GM21381 (cell line): Measurements from ENCODE around the gene WDR35.

Experiments used
- ATAC-seq: cut with Tn5 transposase; IDR thresholded peaks from one replicate; pipeline ENCODE4 v1.9.1; 2021; ENCODE audit warnings: mild to moderate bottlenecking, moderate library complexity; ENCODE audit not compliant: unreplicated experiment

Gene WDR35

DNA sequence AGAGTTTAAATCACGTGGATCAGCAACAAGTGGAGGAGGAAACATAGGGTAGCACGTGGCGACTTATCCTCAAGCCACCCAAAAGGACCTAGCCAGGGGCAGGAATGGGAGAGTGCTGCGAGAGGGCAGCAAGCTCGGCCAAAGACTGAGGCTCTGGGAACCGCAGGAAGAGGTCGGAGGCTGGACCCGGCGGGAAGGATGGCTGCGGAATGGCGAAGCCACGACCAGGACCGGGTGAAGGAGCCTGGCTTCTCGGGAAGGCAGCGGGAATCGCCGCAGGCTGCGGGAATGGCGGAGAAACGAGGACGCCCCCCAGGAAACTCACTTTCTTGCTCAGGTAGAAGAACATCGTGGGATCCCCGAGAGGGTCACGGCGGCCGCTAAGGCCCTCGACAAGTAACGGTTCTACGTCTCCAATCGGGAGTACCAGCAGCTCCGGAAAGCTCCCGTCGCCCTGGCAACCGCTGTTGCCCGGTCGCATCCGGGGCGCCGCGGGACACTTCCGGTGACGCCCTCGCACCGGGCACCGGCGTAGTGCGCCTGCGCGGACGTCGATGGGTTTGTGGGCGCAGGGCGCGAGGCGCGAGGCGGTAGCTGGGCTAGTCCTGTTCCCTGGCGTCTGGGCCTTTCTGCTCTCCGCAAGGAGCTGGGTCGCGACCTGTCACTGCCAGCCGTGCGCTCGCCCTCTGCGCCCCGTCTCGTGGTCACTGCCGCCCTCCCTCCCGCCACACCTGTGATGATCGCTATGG lies at the start of gene WDR35:
WDR35 (minus strand) TSS at position 439 of the 749 bp plus-strand sequence; CDS start at position 349, 90 bp downstream.
- peak; percentile 92 for ATAC-seq

DNA sequence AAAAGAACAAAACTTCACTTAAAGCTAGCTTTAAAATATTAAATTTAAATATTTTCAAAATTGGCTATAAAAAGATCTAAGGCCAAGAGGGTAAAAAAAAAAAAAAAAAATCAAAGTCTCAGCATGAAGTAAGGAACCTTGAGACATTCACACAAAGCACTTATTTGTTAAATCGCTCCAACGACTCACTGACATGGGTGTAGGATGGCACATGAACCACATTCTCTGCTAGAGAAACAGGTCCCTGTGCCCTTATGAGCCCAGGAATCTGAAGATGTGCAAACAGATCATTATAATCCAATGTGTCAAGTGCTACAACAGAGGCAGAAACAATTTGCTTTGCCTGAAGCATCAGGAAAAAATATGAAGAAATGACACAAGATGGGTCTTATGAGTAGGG lies 47.8 kb upstream of the WDR35 start:
- no peak for ATAC-seq

DNA sequence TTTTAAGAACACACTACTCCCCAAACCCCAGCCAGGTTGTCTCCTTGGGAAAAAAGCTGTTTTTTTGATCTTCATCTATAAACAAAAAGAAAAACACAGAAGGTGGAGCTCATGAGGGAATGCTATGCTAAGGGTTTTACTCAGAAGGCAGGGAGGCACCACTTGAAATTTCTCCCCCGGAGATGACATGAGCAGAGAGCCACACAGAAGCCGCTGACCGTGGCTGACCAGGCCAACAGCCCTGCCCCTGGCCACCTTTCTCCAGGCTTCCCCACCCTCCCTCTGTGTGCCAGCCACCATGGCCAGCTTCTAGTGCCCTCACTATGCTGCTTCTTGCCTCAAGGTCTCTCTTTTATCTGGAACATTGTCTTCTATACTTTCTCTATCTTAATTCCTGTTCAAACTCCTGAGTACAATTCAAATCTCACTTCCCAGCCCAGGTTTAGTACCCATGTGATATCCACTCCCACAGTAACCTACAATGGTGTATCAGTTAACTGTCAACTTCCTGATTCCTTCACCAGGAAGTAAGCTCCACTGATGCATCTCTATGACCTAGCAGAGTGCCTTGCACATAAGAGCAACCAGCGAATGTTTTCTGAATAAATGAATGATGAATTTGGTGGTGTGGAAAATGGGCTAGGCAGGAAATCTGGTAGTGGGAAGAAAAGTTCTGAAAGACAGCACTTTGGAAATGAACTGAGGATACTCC lies 46.2 kb upstream of the WDR35 start:
- ATAC-seq: no peak

DNA sequence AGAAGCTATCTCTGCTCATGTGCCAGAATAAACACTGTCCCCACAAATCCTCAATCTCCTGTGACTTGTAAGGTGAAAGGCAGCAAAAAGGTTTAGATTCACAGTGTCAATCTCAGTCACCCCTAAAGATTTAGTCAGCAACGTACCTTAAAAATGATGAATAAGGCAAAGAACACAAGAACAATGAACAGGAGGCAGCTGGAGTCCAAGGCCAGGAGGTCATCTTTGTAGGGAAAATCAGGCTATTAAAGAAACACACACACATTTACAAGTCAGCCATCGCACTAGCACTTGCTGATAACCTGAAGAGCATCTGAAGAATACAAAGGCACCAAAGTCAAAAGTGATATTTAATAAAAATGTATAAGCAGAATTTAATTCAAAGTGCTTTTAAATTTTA lies 44.9 kb upstream of the WDR35 start:
- no peak for ATAC-seq

DNA sequence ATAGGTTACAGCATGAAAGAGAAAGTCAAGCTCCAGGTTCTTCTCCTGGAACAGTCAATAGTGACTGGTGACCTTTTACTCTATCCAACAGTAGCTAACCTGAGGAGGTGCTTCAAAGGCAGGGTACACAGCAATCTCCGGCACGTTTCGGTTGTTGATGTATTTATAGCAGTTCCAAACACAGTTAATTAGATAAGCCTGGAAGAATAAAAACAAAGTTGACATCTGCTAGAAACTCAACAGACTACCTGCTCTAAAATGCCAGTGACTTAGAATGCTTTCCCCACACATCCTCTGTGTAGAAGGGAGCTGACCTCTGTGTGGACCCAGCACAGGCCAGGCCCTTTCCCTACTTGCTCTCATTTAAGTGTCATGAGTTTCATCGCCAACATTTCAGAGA lies 44.3 kb upstream of the WDR35 start:
- ATAC-seq: no peak

GRCh38 chr2:20033322-20033721 lies 43.4 kb upstream of the WDR35 start:
- no peak for ATAC-seq

DNA sequence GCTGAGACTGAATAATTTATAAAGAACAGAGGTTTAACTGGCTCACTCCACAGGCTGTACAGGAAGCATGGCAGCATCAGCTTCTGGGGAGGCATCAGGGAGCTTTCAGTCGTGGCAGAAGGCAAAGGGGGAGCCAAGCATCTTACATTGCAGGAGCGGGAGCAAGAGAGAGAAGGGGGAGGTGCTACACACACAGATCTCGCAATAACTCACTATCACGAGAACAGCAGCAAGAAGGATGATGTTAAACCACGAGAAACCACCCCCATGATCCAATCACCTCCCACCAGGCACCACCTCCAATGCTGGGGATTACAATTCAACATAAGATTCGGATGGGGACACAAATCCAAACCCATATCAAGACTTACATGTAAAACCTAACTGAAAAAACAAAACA lies 40.3 kb upstream of the WDR35 start:
- ATAC-seq: no peak

DNA sequence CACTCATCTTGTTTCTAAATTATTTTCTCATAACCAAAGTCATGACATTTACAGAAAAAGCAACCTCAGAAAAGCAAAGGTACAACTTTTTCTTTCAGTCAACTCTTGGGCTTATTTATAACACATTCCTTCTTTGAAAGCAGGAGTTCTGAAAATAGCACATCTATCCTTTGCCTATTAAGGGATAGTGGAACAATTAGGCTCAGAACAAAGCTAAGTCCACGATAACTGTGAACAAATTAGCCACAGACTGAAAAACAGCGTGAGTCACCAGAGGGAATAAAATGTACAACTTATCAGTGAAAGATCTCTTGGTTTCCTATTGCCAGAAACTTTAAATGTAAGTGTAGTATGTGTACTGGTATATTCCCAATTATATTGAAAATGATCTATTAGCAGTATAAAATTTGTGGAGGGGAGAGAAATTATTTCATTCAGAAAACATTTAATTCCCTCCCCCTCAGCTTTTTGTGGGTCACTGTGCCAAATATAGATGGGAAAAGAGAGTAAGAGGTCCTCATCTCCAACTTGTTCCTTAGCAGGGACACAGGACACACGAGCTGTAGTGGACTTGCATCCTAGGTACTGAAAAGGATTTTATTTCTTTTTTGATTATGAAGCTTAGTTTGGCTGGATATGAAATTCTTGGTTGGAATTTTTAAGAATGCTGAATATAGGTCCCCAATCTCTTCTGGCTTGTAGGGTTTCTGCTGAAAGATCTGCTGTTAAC lies 38.0 kb upstream of the WDR35 start:
- no peak for ATAC-seq

DNA sequence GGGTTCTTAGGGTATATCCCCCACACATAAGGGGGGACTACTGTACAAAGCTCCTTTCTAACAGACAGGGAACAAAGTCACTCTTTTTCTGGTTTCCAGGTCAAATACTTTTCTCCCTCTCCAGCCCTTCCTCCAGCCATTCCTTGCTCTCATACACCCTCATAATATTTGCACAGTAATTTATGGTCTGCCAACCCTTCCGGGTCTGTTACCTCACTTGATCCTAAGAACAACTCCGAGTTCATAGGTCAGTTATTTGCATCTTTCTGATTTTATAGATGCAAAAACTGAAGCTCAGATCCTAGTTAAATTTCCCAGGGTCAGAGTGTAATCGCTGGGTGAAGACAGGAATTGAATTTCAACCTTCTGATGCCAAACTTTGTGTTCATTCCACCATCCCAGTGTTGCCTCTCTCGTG lies 37.4 kb upstream of the WDR35 start:
- no peak for ATAC-seq

DNA sequence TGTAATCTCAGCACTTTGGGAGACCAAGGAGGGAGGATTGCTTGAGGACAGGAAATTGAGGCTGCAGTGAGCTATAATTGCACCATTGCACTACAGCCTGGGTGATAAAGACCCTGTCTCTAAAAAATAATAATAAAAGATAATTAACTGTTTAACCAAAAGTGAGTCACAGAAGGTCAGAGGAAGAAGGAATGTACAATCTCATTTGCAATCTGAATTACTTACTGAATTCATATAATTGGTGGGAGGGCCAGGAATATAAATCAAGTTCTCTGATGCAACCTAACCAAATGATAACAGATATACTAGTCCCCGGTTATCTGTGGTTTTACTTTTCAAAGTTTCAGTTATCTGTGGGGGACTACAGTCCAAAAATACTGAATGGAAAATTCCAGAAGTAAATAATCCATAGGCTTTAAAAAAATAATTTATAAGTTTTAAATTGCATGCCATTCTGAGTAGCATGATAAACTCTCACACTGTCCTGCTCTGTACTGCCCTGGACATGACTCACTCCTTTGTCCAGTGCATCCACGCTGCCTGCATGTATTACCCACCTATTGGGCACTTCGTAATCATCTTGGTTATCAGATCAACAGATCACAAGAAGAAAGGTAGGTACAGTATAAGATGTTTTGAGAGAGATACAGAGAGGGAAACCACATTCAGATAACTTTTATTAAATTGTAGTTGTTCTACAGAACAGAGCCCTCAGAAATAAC lies 35.3 kb upstream of the WDR35 start:
- no peak for ATAC-seq

DNA sequence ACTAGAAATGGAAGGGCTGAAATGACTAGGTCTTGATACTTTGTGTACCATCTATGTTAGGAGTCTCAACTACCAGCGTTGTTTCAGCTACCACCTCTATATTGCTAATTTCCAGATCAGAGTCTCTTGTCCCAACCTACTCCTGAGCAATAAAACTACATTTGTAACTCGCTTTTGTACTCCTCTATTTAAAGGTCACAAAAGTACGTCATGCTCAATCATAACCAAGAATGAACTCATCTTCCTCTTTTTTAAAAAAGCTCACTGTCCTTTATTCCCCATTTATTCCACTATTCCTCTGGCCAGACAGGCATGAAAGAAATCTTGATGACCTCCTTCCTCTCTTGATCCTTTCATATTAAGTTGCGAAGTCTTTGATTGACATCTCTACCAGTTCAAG lies 33.8 kb upstream of the WDR35 start:
- no peak for ATAC-seq

- ATAC-seq: no peak
Measured at GRCh38 chr2:20021405-20022009, 31.6 kb upstream of the WDR35 start.

GRCh38 chr2:20019747-20020146 lies 29.8 kb upstream of the WDR35 start:
- ATAC-seq: no peak

GRCh38 chr2:20018601-20019152 lies 28.8 kb upstream of the WDR35 start:
- ATAC-seq: no peak

DNA sequence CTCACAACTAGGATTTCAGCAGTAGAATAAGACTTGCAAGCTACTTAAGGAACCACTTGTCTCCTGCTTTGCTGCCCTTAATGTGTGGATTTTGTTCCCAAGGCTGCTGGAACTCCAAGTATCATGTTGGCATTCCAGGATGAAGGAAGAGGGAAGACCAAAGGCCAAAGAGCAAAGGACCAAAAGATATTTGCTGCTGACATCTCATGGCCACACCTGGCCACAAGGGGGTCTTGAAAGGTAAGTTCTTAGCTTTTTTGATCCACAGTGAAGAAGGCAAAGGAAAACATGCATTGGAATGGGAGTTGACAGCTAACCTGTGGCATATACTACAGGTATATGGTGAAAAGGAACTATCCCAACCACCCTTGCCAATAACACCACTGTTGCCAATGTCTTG lies 26.4 kb upstream of the WDR35 start:
- ATAC-seq: no peak

DNA sequence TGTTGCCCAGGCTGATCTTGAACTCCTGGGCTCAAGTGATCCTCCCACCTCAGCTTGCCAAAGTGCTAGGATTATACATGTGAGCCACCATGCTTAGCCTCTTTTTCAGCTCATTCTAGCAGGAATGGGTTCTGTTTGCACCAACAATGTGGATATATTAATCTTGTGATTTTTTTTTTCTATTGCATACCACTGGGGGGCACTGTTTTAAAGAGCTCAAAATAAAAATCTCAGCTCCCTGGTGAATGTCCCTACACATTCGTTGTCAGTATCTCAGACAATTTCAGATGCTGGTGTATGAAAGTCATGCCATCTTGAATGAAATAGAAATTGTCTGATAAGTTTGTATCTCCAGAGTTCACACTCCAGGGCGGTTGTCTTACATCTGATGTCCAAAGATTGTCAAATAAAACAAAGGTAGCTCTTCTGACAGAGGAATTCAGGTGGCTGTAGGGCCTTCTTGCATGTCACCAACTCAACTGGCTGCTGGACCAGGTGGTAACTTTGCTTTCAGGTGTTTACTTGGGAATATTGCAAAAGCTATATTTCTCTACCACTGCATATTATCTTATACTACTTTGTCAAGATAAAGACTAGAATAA lies 25.7 kb upstream of the WDR35 start:
- ATAC-seq: no peak

DNA sequence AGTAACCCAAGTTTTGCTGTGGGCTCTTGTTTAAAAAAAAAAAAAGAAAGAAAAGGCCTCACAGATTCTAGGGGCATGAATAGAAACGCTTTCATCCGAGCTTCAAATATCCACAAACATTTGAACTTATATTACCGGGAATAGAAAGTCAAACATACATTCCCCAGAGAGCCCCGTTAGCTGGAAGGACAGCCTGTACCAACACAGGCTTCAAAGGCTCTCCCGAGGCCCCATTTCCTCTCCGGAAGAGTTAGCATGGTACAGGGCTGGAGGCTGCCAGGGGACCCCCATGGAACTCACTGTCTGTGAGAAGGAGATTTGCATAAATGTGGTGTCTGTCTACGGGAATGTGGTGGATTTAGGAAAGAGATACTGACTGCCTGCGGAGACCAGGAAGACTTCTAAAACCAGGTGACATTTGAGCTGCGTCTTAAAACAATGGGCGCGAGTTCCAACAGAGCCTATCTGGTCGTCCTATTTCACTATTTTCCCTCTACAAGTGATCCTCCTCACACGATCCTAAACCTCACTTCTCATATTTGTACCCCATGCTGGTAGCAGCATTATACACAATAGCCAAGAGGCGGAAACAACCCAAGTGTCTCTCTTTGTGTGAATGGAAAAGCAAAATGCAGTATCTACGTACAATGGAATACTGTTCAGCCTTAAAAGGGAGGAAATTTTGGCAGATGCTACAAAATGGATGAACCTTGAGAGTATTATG lies 23.4 kb upstream of the WDR35 start:
- no peak for ATAC-seq

- no peak for ATAC-seq
Measured at GRCh38 chr2:20012282-20013125, 22.6 kb upstream of the WDR35 start, which contains the start of gene MATN3. TSS of gene MATN3 (minus strand) at chr2:20012668. CDS start at chr2:20012631, 37 bp downstream.

- no peak for ATAC-seq
Measured at GRCh38 chr2:20012032-20012281, 22.1 kb upstream of the WDR35 start.
